ENCODE results near the gene RNF145. TPM values are rescaled to one million over a fixed set of nuclear protein-coding genes. Genes with fewer than 3 reads are reported as not detected.

RNF145 gene
- total and polyA plus RNA-seq, 2 of the 13 experiments (the other 11 are each of a cell fraction or from before 2014, with no cell fraction given): 24.6 TPM

GRCh38 chr5:159182691-159183090, 26.7 kb downstream of the RNF145 start (continued):
- TF ChIP-seq ZSCAN30 (CRISPR knock-in tag; IDR thresholded peaks at IDR 0.05) (no peak), FUBP1 (CRISPR knock-in tag; IDR thresholded peaks at IDR 0.05; ENCODE audit: borderline replicate concordance) (no peak), TCF12 (IDR thresholded peaks at IDR 0.05) (no peak), TCF12 (CRISPR knock-in tag; IDR thresholded peaks at IDR 0.05) (no peak), CREM (IDR thresholded peaks at IDR 0.05) (peak; percentile 46), CREM (CRISPR knock-in tag; IDR thresholded peaks at IDR 0.05) (no peak), RFX5 (IDR thresholded peaks at IDR 0.05; ENCODE audit: low read depth, low read length) (no peak), ELF3 (CRISPR knock-in tag; IDR thresholded peaks at IDR 0.05) (peak; percentile 80), ZNF75D (CRISPR knock-in tag; IDR thresholded peaks at IDR 0.05; ENCODE audit: borderline replicate concordance) (no peak), ZFP91 (CRISPR knock-in tag; IDR thresholded peaks at IDR 0.05; ENCODE audit: borderline replicate concordance) (no peak), ZSCAN5A (CRISPR knock-in tag; IDR thresholded peaks at IDR 0.05; ENCODE audit: borderline replicate concordance) (no peak), SP140L (CRISPR knock-in tag; IDR thresholded peaks at IDR 0.05; ENCODE audit: borderline replicate concordance) (no peak), ZNF747 (CRISPR knock-in tag; IDR thresholded peaks at IDR 0.05; ENCODE audit: borderline replicate concordance) (no peak), ZNF24 (IDR thresholded peaks at IDR 0.05) (no peak), FOXA3 (CRISPR knock-in tag; IDR thresholded peaks at IDR 0.05) (peak; percentile 81)
- TF ChIP-seq, protein P1, sequence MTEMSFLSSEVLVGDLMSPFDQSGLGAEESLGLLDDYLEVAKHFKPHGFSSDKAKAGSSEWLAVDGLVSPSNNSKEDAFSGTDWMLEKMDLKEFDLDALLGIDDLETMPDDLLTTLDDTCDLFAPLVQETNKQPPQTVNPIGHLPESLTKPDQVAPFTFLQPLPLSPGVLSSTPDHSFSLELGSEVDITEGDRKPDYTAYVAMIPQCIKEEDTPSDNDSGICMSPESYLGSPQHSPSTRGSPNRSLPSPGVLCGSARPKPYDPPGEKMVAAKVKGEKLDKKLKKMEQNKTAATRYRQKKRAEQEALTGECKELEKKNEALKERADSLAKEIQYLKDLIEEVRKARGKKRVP (CRISPR knock-in tag; IDR thresholded peaks at IDR 0.05): no peak; a peak in 1 of 4 replicates
- TF ChIP-seq, protein P2, sequence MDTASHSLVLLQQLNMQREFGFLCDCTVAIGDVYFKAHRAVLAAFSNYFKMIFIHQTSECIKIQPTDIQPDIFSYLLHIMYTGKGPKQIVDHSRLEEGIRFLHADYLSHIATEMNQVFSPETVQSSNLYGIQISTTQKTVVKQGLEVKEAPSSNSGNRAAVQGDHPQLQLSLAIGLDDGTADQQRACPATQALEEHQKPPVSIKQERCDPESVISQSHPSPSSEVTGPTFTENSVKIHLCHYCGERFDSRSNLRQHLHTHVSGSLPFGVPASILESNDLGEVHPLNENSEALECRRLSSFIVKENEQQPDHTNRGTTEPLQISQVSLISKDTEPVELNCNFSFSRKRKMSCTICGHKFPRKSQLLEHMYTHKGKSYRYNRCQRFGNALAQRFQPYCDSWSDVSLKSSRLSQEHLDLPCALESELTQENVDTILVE (CRISPR knock-in tag; IDR thresholded peaks at IDR 0.05): no peak

Measured in HepG2 (cell line).